ENCODE data around the gene PDF.
"Not testable (repeated sequence)": the region's sequence is repeated elsewhere in the genome, so short reads cannot be mapped to it uniquely, and the experiment has no call there.

The PDF gene

GRCh38 chr16:69330286-69331109 lies at the start of gene PDF:
Gene PDF (minus strand): TSS chr16:69330588. CDS start chr16:69330570, 18 bp downstream.
- DNase-seq (peak; percentile 89), ATAC-seq (peak; percentile 97)
- Mint-ChIP-seq H3K36me3 (ENCODE audit: low read depth) (peaks cover 50% of the 10 kb centered on the region), H3K4me1 (peaks cover 49% of the 10 kb centered on the region), H3K27me3 (no peaks in the 10 kb centered on the region), H3K4me3 (peak within 1 kb of the TSS; percentile 87), H3K27ac (peak within 1 kb of the TSS; percentile 73), H3K9me3 (no peaks in the 10 kb centered on the region)

- ATAC-seq: no peak
- H3K36me3 Mint-ChIP-seq (ENCODE audit: low read depth): peaks cover 51% of the 10 kb centered on the region
- no peaks in the 10 kb centered on the region for H3K27me3 Mint-ChIP-seq
- H3K9me3 Mint-ChIP-seq: no peaks in the 10 kb centered on the region
- DNase-seq: no peak
- H3K27ac Mint-ChIP-seq: peak overlapping the region; percentile 27
- H3K4me1 Mint-ChIP-seq: peaks cover 38% of the 10 kb centered on the region
- H3K4me3 Mint-ChIP-seq: no peak overlapping the region
These were observed 48.4 kb upstream of the PDF start for GRCh38 chr16:69378760-69379159.

GRCh38 chr16:69378036-69378435 lies 47.6 kb upstream of the PDF start:
- peaks cover 50% of the 10 kb centered on the region for H3K36me3 Mint-ChIP-seq (ENCODE audit: low read depth)
- ATAC-seq: no peak
- no peaks in the 10 kb centered on the region for H3K27me3 Mint-ChIP-seq
- H3K4me3 Mint-ChIP-seq: no peak overlapping the region
- peaks cover 34% of the 10 kb centered on the region for H3K4me1 Mint-ChIP-seq
- peak overlapping the region; percentile 36 for H3K27ac Mint-ChIP-seq
- H3K9me3 Mint-ChIP-seq: no peaks in the 10 kb centered on the region
- no peak for DNase-seq

- no peak for ATAC-seq
- Mint-ChIP-seq H3K4me3 (no peak overlapping the region), H3K4me1 (peaks cover 33% of the 10 kb centered on the region), H3K27ac (no peak overlapping the region), H3K27me3 (no peaks in the 10 kb centered on the region), H3K36me3 (ENCODE audit: low read depth) (peaks cover 45% of the 10 kb centered on the region), H3K9me3 (no peaks in the 10 kb centered on the region)
- no peak for DNase-seq
These were observed 46.1 kb upstream of the PDF start for GRCh38 chr16:69376393-69377059.

GRCh38 chr16:69373019-69373418 lies 42.6 kb upstream of the PDF start:
- H3K36me3 Mint-ChIP-seq (ENCODE audit: low read depth): peaks cover 44% of the 10 kb centered on the region
- peak overlapping the region; percentile 60 for H3K27ac Mint-ChIP-seq
- no peak overlapping the region for H3K4me3 Mint-ChIP-seq

GRCh38 chr16:69371564-69371963 lies 41.2 kb upstream of the PDF start:
- Mint-ChIP-seq H3K9me3 (no peaks in the 10 kb centered on the region), H3K27me3 (no peaks in the 10 kb centered on the region), H3K4me1 (peaks cover 22% of the 10 kb centered on the region), H3K36me3 (ENCODE audit: low read depth) (peaks cover 43% of the 10 kb centered on the region), H3K27ac (no peak overlapping the region), H3K4me3 (no peak overlapping the region)
- no peak for DNase-seq
- ATAC-seq: no peak

More at GRCh38 chr16:69373019-69373418, 42.6 kb upstream of the PDF start:
- no peaks in the 10 kb centered on the region for H3K9me3 Mint-ChIP-seq
- no peak for DNase-seq
- no peaks in the 10 kb centered on the region for H3K27me3 Mint-ChIP-seq
- peaks cover 18% of the 10 kb centered on the region for H3K4me1 Mint-ChIP-seq
- ATAC-seq: no peak

GRCh38 chr16:69368866-69369265 lies 38.5 kb upstream of the PDF start:
- H3K27ac Mint-ChIP-seq: no peak overlapping the region
- no peak overlapping the region for H3K4me3 Mint-ChIP-seq
- H3K9me3 Mint-ChIP-seq: no peaks in the 10 kb centered on the region
- H3K4me1 Mint-ChIP-seq: peaks cover 28% of the 10 kb centered on the region
- ATAC-seq (no peak), DNase-seq (no peak)
- H3K36me3 Mint-ChIP-seq (ENCODE audit: low read depth): peaks cover 55% of the 10 kb centered on the region
- no peaks in the 10 kb centered on the region for H3K27me3 Mint-ChIP-seq

GRCh38 chr16:69367980-69368379 lies 37.6 kb upstream of the PDF start:
- DNase-seq (no peak), ATAC-seq (no peak)
- H3K9me3 Mint-ChIP-seq: no peaks in the 10 kb centered on the region
- peaks cover 27% of the 10 kb centered on the region for H3K4me1 Mint-ChIP-seq
- no peaks in the 10 kb centered on the region for H3K27me3 Mint-ChIP-seq
- H3K27ac Mint-ChIP-seq: no peak overlapping the region
- H3K36me3 Mint-ChIP-seq (ENCODE audit: low read depth): peaks cover 55% of the 10 kb centered on the region
- no peak overlapping the region for H3K4me3 Mint-ChIP-seq

- DNase-seq: no peak
- ATAC-seq: no peak
- peaks cover 17% of the 10 kb centered on the region for H3K4me1 Mint-ChIP-seq
- H3K36me3 Mint-ChIP-seq (ENCODE audit: low read depth): peaks cover 54% of the 10 kb centered on the region
- no peak overlapping the region for H3K4me3 Mint-ChIP-seq
- no peaks in the 10 kb centered on the region for H3K9me3 Mint-ChIP-seq
- H3K27ac Mint-ChIP-seq: peak overlapping the region; percentile 37
- no peaks in the 10 kb centered on the region for H3K27me3 Mint-ChIP-seq
These were observed 36.0 kb upstream of the PDF start for GRCh38 chr16:69366431-69366830.

GRCh38 chr16:69365901-69366300 lies 35.5 kb upstream of the PDF start:
- Mint-ChIP-seq H3K9me3 (no peaks in the 10 kb centered on the region), H3K27me3 (no peaks in the 10 kb centered on the region), H3K27ac (peak overlapping the region; percentile 66), H3K4me3 (no peak overlapping the region), H3K36me3 (ENCODE audit: low read depth) (peaks cover 56% of the 10 kb centered on the region), H3K4me1 (peaks cover 17% of the 10 kb centered on the region)
- DNase-seq: no peak
- ATAC-seq: no peak

- H3K4me3 Mint-ChIP-seq: no peak overlapping the region
- DNase-seq (no peak), ATAC-seq (no peak)
- peaks cover 45% of the 10 kb centered on the region for H3K36me3 Mint-ChIP-seq (ENCODE audit: low read depth)
- no peak overlapping the region for H3K27ac Mint-ChIP-seq
- no peaks in the 10 kb centered on the region for H3K27me3 Mint-ChIP-seq
- H3K9me3 Mint-ChIP-seq: no peaks in the 10 kb centered on the region
- peaks cover 15% of the 10 kb centered on the region for H3K4me1 Mint-ChIP-seq
These were observed 33.7 kb upstream of the PDF start for GRCh38 chr16:69364088-69364487.

GRCh38 chr16:69363281-69363717 lies 32.9 kb upstream of the PDF start:
- H3K27me3 Mint-ChIP-seq: no peaks in the 10 kb centered on the region
- no peak for DNase-seq
- peaks cover 15% of the 10 kb centered on the region for H3K4me1 Mint-ChIP-seq
- H3K27ac Mint-ChIP-seq: no peak overlapping the region
- no peaks in the 10 kb centered on the region for H3K9me3 Mint-ChIP-seq
- ATAC-seq: no peak
- H3K4me3 Mint-ChIP-seq: no peak overlapping the region
- H3K36me3 Mint-ChIP-seq (ENCODE audit: low read depth): peaks cover 39% of the 10 kb centered on the region

- not testable (repeated sequence) for H3K27ac Mint-ChIP-seq
These were observed 29.7 kb upstream of the PDF start for GRCh38 chr16:69360070-69360469.

GRCh38 chr16:69351309-69352027 lies 21.1 kb upstream of the PDF start, which contains the start of gene TMED6:
Gene TMED6 (minus strand): TSS chr16:69351786. CDS start chr16:69351753, 33 bp downstream.
- no peak for DNase-seq
- no peaks in the 10 kb centered on the region for H3K9me3 Mint-ChIP-seq
- no peak within 1 kb of the TSS for H3K4me3 Mint-ChIP-seq
- H3K4me1 Mint-ChIP-seq: no peaks in the 10 kb centered on the region
- peaks cover 33% of the 10 kb centered on the region for H3K36me3 Mint-ChIP-seq (ENCODE audit: low read depth)
- ATAC-seq: no peak
- no peaks in the 10 kb centered on the region for H3K27me3 Mint-ChIP-seq
- no peak within 1 kb of the TSS for H3K27ac Mint-ChIP-seq

More at GRCh38 chr16:69360070-69360469, 29.7 kb upstream of the PDF start:
- not testable (repeated sequence) for H3K4me3 Mint-ChIP-seq, DNase-seq, ATAC-seq, H3K4me1 Mint-ChIP-seq, H3K27me3 Mint-ChIP-seq, H3K9me3 Mint-ChIP-seq
- peaks cover 39% of the 10 kb centered on the region for H3K36me3 Mint-ChIP-seq (ENCODE audit: low read depth)
